ENCODE results near the gene CPEB1. TPM values are rescaled to one million over a fixed set of nuclear protein-coding genes. Genes with fewer than 3 reads are reported as not detected.

The CPEB1 gene
- total RNA-seq, 4 donors from 2014 or later = 1.3 to 5.0 (median 3.8) TPM

DNA sequence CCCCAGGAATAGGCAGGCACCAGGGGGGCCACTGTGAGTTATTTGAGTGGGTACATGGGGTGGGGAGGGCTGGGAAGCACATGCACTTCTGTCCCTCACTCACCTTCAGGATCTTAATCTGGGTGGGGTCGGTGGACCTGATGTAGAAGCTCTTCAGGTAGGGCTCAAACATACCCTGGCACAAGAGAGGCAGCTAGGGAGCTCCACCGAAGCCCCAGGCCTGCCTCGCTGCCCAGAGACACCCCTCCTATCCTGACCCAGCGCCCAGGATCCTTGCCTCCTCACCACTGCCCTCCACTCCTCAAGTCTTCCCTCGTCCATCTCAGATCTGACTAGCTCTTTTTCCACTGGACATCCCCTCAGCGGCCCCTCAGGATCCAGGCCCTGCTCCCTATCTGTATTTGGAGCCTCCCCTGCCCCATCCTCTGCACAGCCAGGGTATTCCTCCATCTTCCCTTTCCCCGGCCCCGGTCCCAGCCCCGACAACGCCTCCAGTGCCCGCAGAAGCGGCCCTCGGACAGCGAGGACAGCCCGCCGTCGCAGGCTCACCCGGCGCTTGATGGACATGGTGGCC is 32.5 kb upstream of the CPEB1 start:
- DNase-seq (ENCODE audit: low spot score) = no peak
- no peak for TF ChIP-seq CTCF (IDR thresholded peaks at IDR 0.05)
- peak; percentile 24 for ATAC-seq (ENCODE audit: low FRiP score)

DNA sequence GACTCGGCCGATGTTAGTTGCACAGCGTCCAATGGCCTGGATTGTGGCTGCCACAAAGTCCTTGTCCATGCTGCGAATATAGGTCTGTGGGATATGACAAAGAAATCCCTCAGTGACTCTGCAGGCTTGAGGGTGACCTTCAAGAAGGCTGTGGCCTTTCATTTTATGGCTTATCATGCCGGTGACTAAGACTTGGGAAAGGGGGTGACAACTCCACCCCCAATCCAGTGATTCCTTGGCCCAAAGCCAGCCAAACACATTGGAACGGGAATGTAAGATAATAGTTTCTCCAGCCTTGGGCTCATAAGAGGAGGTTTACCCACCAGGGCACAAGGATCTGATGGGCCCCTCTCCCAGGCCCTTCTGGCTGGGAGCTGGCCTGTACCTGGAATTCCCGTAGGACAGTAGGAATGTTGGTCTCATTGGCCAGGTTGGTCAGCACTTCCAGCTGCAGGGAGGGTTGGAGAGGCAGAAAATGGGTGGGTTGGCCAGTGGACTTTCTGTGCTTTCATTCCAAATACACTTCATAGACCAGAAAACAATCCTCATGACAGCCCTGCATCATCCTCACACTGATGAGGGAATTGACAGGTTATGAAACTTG is 30.7 kb upstream of the CPEB1 start:
- no peak for DNase-seq (ENCODE audit: low spot score)
- ATAC-seq (ENCODE audit: low FRiP score) = no peak
- TF ChIP-seq CTCF (IDR thresholded peaks at IDR 0.05) = no peak

DNA sequence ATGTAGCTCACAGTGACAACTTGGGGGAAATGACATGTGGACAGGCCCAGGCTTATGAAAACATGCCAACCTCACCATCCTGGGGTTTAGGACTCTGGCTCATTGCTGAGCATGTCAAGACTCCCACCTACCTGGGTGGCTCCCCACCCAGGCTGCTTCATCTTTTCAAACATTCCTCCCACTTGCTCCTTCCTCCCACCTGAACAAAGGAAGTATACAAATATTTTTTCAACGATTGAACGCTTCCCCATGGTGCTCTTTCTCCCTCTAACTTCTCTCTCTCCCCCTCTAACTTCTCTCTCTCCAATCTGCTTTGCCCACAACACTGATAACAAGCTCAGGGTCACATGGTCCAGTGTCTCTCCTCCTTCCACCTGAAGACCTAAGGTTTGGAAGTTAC is 27.7 kb upstream of the CPEB1 start:
- no peak for TF ChIP-seq CTCF (IDR thresholded peaks at IDR 0.05)
- no peak for ATAC-seq (ENCODE audit: low FRiP score)
- no peak for DNase-seq (ENCODE audit: low spot score)

DNA sequence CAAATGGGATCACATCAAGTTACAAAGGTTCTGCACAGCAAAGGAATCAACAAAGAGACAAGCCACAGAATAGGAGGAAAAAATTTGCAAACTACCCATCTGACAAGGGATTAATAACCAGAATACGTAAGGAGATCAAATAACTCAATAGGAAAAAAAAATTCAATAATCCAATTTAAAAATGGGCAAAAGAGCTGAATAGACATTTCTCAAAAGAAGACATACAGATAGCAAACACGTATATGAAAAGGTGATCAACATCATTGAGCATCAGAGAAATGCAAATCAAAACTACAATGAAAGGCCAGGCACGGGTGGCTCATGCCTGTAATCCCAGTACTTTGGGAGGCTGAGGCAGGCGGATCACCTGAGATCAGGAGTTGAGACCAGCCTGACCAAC is 23.5 kb upstream of the CPEB1 start:
- ATAC-seq (ENCODE audit: low FRiP score) = no peak
- no peak for TF ChIP-seq CTCF (IDR thresholded peaks at IDR 0.05)
- no peak for DNase-seq (ENCODE audit: low spot score)

- no peak for DNase-seq (ENCODE audit: low spot score)
- TF ChIP-seq CTCF (IDR thresholded peaks at IDR 0.05) = no peak
- ATAC-seq (ENCODE audit: low FRiP score) = no peak
These were observed 19.4 kb upstream of the CPEB1 start for GRCh38 chr15:82666606-82667005.

DNA sequence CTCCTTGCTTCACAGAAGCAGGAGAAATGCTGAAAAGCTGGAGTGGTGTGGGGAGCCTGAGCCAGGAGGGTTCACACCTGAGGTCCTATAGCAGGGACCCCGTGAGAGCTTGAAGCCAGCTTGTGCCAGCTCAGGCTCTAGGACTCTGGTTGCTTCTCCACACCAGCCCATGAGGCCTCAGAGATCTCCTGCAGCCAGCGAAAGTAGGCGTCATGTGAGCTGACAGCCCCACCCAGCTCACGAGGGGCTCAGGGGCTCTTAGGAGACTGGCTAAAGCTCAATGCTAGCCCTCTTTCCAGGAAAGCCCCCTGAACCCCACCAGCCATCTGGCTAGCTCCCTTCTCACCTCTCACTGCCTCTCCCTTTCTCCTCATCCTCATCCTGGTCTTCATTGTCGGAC is 16.9 kb upstream of the CPEB1 start:
- no peak for TF ChIP-seq CTCF (IDR thresholded peaks at IDR 0.05)
- ATAC-seq (ENCODE audit: low FRiP score) = no peak
- DNase-seq (ENCODE audit: low spot score) = no peak

GRCh38 chr15:82663186-82663600 is 16.0 kb upstream of the CPEB1 start:
- DNase-seq (ENCODE audit: low spot score) (no peak), ATAC-seq (ENCODE audit: low FRiP score) (no peak)
- no peak for TF ChIP-seq CTCF (IDR thresholded peaks at IDR 0.05)

Measured in omental fat pad (tissue), 4 donors.